HG03039 (cell line): Measurements from ENCODE around the gene SULT2A1.
"Not testable (repeated sequence)": the region's sequence is repeated elsewhere in the genome, so short reads cannot be mapped to it uniquely, and the experiment has no call there.

ENCODE experiments used
- ATAC-seq: cut with Tn5 transposase; IDR thresholded peaks from one replicate; pipeline ENCODE4 v1.9.1; 2021; ENCODE audit warnings: mild to moderate bottlenecking, moderate library complexity; ENCODE audit not compliant: unreplicated experiment

The SULT2A1 gene

DNA sequence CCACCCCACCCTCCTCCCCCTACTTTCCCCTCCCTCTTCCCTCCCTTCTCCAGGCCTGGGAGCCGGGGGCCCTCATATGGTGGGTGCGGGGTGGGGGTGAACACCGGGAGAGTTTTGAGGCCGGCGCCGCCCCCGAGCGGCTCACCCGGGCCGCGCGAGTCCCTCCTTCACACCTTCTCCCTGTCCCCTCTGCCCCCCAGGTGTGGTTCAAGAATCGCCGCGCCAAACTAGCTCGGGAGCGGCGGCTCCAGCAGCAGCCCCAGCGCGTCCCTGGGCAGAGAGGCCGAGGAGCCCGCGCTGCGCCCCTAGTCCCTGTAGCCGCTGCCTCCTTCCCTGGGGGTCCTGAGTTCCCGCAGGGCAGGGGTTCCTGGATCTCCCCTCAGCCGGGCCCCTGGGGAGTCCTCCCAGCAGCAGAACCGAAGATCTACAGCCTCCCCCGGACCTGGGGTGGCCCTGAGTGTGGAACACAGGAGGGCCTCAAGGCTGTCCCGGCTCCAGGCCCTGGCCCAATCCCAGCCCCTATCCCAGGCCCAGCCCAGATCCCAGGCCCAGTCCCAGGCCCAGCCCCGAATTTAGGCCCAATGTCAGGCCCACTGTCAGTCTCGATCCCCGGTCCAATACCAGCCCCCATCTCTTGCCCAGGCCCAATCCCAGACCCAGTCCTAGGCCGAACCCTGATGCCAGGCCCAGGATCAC, 25.4 kb downstream of the SULT2A1 start:
- no peak for ATAC-seq

DNA sequence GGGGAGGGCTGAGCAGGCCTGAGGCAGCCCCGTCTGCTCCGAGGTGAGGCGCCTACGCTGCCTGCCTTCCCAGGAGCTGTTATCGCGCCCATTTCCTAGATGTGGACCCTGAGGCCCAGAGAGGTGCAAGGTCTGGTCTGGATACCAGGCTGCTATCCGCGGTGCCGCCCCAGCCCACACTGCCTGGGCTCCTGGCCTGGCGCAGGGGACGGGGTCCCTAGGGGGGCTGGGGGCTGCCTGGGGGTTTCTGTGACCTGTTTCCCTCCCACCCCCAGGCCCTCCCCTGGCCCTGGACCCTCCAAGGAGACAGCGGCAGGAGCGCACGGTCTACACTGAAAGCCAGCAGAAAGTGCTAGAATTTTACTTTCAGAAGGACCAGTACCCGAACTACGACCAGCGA, 26.3 kb downstream of the SULT2A1 start:
- ATAC-seq = not testable (repeated sequence)

DNA sequence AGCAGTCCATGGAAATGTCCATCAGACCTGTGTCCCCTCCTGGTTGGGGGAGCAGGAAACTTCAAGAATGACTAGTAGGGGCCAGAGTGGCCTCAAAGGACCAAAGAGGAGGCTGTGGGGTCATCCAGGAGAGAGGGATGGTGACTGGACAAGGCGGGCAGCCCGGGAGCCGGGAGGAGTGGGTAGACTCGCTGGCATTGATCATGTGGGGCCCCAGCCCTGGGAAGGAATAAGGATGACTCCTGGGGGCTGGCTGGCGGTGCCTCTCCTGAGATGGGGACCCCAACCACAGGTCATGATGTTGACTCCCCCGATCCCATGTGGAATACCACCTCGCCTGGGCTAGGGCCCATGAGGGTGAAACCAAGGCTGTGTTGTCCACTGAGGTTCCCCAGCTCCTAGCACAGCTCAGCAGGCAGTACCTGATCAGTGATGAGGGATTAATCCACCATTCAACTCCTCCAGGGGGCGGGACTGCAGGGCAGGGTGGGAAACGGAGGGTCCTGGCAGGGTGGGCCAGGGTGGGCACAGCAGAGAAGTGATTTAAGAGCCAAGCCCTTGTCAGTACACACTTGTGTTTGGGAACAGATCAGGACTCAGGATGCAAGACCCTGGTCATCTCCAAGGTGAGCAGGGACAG, 27.3 kb downstream of the SULT2A1 start, which contains the start of gene TPRX2:
TPRX2 (plus strand) TSS at position 590 of the 640 bp plus-strand sequence; CDS start at position 602, 12 bp downstream.
- not testable (repeated sequence) for ATAC-seq

DNA sequence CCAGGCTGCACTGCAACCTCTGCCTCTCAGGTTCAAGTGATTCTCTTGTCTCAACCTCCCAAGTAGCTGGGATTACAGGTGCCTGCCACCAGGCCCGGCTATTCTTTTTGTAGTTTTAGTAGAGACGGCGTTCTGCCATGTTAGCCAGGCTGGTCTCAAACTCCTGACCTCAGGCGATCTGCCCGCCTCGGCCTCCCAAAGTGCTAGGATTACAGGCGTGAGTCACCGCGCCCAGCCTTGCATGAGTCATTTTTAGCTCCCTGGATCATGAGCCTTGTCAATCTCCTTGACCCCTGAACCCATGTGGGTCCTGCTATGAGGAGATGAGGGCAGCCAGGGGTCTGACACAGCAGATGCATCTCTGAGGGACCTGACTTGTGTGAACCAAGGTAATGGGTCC, 27.9 kb downstream of the SULT2A1 start:
- not testable (repeated sequence) for ATAC-seq

DNA sequence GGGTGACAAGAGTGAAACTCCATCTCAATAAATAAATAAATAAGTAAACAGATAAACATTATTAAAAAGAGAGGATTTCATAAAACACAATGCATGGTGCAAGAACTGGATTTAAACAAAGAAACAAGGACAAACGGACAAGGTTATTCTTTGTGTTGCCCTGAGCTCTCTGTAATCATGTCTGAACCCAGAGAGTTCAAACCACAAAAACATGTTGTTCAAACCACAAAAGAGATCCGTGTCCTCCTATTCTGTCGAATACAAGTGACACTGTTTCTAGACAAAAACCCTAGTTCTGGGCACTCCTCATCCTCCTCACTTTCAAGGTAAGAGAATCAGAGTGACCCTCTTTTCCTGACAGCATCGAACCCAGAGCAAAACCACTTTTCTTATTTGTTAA, 31.7 kb downstream of the SULT2A1 start:
- no peak for ATAC-seq

DNA sequence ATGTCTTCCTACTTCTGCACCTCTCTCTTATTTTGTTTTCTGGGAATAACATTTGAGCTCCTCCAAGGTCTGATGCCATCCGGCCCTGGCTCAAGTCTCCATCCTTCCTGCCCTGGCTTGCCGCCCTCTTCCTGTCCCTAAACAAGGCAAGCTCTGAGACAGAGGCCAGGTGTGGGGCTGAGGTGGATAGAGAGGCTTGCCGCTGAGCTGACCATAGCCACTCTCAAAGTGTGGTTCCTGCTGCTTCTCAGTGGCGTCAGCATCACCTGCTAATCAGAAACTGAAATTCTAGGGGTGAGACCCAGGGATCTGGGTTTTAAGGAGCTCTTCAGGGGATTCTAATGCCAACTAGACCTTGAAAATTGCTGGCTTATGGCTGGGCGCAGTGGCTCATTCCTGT, 33.1 kb downstream of the SULT2A1 start:
- ATAC-seq = no peak

DNA sequence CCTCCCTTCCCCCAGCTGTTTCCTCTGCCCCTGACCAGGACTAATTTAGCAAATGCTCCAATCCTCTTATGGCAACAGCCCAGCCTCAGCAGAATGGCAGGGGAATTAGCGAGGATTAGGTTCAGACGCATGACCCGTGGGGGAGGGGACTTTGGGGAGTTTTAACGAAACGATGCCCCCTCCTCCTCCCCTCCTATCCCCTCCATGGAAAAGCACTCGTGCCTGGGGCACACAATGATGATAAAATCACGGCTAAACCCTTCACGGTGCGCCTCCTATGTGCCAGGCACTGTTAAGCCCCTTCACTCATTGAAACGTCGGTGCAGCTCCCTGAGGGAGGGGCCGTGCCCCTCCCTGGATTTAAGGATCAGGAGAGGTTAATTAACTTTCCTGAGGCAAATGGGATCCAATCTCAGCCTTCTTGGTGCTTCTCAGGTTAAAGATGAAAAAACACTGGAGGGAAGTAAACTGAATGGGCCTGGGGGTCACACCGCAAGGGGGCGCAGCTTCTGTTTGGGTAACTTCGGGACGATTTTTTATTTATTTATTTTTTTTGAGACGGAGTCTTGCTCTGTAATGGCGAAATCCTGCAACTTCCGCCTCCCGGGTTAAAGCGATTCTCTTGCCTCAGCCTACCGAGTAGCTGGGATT, 37.2 kb downstream of the SULT2A1 start:
- ATAC-seq = no peak

DNA sequence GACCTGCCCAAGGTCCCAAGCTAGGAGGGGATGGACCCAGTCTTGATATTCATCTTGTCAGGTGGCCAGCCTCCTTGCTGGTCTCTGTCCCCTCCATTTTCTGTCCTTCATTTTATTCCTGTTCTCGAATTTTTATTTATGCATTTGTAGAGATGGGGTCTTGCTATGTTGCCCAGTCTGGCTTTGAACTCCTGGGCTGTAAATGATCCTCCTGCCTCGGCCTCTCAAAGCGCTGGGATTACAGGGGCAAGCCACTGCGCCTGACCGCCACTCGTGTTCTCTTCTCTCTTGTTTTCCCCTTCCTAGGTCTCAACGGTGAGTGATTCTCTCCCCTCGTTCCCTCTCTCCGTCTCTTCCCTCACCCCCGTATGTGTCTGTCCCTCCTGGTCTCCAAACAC, 37.7 kb downstream of the SULT2A1 start:
- ATAC-seq = no peak

DNA sequence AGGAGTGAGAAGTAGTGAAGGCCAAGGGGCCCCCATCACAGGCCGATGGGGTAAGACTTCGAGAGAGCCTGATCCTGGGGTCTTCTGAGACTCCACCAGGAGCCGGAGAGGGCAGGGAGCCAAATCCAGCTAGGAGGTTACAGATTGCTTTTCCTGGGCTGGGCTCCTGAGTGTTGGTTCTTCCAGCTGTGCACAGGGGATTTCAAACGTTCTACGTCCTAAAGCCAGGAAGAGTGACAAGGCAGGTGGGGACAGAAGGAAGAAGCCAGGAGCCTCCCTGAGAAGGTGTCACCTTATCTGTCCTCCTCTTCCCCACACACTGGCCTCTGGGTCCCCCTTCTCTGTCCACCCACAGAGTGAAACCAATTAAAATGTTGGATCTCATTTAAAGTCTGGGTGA, 43.2 kb downstream of the SULT2A1 start:
- no peak for ATAC-seq

DNA sequence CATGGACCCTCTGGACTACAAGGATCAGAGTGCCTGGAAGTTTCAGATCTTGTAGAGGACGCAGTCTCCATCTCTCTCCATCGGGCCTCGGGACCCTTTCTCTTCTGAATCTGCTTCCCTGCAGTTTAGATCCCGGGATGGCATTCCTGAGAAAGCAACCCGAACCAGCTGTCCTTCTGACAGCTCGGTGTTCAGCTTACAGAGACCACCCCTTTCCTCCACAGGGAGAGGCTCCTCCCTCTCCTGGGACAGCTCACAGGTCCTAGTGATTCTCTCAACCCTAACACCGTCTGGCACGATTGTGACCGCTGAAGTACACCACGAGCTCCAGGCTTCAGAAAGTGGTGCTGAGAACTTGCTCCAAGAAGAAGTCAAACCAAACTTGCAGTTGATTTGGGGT, 46.2 kb downstream of the SULT2A1 start:
- ATAC-seq = no peak

DNA sequence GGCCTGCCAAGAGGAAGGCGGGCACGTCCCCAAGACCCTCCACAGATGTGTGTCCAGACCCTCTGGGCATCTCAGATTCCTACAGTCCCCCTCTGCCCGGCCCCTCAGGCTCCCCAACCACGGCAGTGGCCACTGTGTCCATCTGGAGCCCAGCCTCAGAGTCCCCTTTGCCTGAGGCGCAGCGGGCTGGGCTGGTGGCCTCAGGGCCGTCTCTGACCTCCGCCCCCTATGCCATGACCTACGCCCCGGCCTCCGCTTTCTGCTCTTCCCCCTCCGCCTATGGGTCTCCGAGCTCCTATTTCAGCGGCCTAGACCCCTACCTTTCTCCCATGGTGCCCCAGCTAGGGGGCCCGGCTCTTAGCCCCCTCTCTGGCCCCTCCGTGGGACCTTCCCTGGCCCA, 46.7 kb downstream of the SULT2A1 start:
- no peak for ATAC-seq

DNA sequence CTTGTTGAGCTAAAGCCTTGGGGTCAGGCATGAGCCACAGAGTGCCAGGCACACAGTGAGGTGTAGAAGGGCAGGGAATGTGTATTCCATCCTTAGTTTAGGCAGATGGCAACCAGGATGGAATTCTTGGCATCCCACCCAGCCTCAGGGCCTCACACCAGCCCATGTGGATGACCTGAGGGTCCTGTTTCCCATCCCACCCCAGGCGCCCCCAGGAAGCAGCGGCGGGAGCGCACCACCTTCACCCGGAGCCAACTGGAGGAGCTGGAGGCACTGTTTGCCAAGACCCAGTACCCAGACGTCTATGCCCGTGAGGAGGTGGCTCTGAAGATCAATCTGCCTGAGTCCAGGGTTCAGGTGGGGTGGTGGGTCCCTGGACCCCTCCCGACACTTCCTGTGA, 50.1 kb downstream of the SULT2A1 start:
- ATAC-seq = no peak

DNA sequence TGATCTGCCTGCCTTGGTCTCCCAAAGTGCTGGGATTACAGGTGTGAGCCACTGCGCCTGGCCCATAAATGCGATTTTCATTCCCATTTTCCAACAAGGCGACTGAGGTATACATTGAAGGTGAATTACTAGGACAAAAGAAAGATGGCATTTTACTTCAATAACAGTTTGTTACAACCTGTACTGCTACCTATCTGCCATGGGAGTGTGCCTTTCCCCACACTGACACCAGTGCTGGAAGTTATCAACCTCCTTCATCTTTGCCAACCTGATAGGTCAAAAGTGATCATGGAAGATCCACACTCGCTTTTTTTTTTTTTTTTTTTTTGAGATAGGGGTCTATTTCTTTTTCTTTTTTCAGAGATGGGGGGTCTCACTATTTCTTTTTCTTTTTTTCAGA, 53.4 kb downstream of the SULT2A1 start:
- ATAC-seq = no peak

DNA sequence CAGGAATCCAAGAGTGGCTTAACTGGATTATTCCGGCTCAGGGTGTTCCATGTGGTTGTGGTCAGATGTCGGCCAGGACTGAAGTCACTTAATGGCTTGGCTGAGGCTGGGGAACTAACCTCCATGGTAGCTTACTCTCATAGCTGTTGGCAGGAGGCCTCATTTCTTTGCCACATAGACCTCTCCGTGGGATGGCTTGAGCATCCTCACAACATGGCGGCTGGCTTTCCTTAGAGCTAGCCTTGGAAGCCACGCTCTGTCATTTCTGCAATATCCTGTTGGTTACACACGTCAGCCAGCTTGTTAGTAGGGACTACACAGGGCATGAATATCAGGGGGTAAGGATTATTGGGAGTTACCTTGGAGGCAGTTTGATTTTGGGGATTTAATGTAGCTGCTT, 59.3 kb downstream of the SULT2A1 start:
- ATAC-seq = no peak

DNA sequence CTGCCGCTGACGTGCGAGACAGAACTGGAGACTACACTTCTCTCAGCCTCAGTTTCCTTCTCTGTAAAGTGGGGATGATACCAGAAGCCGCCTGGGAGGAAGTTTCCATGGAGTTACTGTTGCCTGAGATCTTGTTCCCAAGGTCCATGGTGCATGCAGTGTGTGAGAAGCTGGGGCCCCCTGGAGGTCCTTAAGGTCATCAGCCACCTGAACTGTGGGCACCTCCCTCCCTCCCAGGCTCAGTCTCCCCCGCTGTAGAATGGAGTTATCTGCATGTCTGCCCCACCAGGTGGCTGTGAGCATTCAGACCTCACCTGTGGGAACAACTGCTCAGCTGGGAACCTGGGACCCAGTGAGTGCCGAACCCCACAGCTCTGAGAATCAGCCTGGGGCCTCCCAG, 61.7 kb downstream of the SULT2A1 start:
- no peak for ATAC-seq

DNA sequence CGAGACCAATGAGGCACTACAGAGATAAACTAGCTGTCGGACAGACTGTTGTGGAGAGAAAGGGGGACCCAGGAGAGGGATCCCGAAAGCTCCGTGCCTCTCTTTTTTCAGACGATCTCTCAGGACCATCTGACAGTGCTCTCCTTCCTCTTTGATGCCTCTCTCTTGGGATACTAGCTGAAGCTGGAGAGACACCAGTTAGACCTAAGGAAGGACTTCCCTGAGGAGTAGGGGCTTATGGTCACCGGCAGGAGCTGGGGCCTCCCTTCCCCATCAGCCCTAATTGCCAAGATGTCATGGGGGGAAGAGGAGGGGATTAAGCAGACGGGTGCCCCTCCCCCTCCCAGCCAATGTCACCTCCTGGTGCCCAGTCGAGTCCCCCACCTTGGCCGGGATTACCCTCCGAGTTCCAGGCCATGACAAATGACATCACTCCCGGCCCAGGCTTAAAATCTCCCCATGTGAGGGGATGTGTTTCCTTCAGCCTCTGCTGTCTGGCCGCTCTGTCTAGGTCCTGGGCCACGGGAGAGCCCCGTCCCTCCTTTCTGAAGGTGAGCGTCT, 64.6 kb downstream of the SULT2A1 start, which contains the start of gene CRX:
CRX (plus strand) TSS at position 478 of the 561 bp plus-strand sequence. CDS start 12,507 bp downstream, outside the sequence.
- ATAC-seq = no peak
